K562 (cell line): ENCODE data around the gene KIF6.

Source experiments
- CTCF ChIP-seq, 3 experiments: IDR thresholded peaks in 2 of 3; conservative IDR thresholded peaks in 1 of 3; 2 replicates each; pipeline ENCODE4 v1.5.1; 2011 to 2012; ENCODE audit warnings: low read length in 3 of 3, mild to moderate bottlenecking in 3 of 3, control low read depth in 2 of 3, improper control_type of control experiment in 1 of 3, inconsistent platforms in 1 of 3, low read depth in 1 of 3, mixed read lengths in 1 of 3, moderate library complexity in 1 of 3; ENCODE audit not compliant: insufficient read depth in 2 of 3
- JUN ChIP-seq, 2 experiments: sonication (generic) in 1 of 2; formaldehyde crosslinking in 1 of 2; IDR thresholded peaks; 2 replicates each; pipeline versions ENCODE4 v1.6.1 to v1.8.0; 2012 to 2022; ENCODE audit warnings: borderline replicate concordance in 2 of 2, mild to moderate bottlenecking in 2 of 2, improper control_type of control experiment in 1 of 2, low read depth in 1 of 2, low read length in 1 of 2, missing genetic modification reagents in 1 of 2
- JUND ChIP-seq, 2 experiments: IDR thresholded peaks; 2 replicates in 1 of 2; 3 replicates in 1 of 2; pipeline ENCODE4 v1.6.1; 2011; ENCODE audit warnings: borderline replicate concordance in 2 of 2, low read depth in 2 of 2, low read length in 2 of 2, improper control_type of control experiment in 1 of 2, missing biosample characterization in 1 of 2, missing genetic modification characterization in 1 of 2, missing genetic modification reagents in 1 of 2
- SMARCA4 ChIP-seq: fragments of 450-650 bp; IDR thresholded peaks from 2 replicates; pipeline ENCODE4 v1.6.1; 2016
- TEAD4 ChIP-seq, 2 experiments: sonication (generic) in 1 of 2; formaldehyde crosslinking in 1 of 2; IDR thresholded peaks; 2 replicates each; pipeline versions ENCODE4 v1.6.1 to v1.8.0; 2012 to 2022; ENCODE audit warnings: borderline replicate concordance in 1 of 2, inconsistent platforms in 1 of 2, low read length in 1 of 2, mild to moderate bottlenecking in 1 of 2, missing genetic modification reagents in 1 of 2

- TF ChIP-seq JUN (IDR thresholded peaks at IDR 0.05; ENCODE audit: borderline replicate concordance, low read depth, low read length) = no peak
- no peak for TF ChIP-seq JUN (CRISPR knock-in tag; IDR thresholded peaks at IDR 0.05; ENCODE audit: borderline replicate concordance)
- TF ChIP-seq JUND (IDR thresholded peaks at IDR 0.05; ENCODE audit: borderline replicate concordance, low read depth, low read length) = no peak
- no peak for TF ChIP-seq JUND (tag; IDR thresholded peaks at IDR 0.05; ENCODE audit: borderline replicate concordance, low read depth, low read length)
- no peak for TF ChIP-seq SMARCA4
- TF ChIP-seq TEAD4 (IDR thresholded peaks at IDR 0.05; ENCODE audit: low read length) = no peak
- no peak for TF ChIP-seq TEAD4 (CRISPR knock-in tag; IDR thresholded peaks at IDR 0.05; ENCODE audit: borderline replicate concordance)
- no peak for TF ChIP-seq CTCF (IDR thresholded peaks at IDR 0.05 in 2 of 3, conservative IDR thresholded peaks at IDR 0.05 in 1 of 3; ENCODE audit: insufficient read depth in 2 of 3, low read depth in 1 of 3, low read length in 3 of 3)
These were observed 101.5 kb downstream of the KIF6 start for GRCh38 chr6:39623750-39624149.
